GM23338 (cell line): ENCODE results near the gene LDLRAD3.

Source experiments
- CREB1 ChIP-seq: fragments of 250-450 bp; sonication (Bioruptor Pico); IDR thresholded peaks from 2 replicates; pipeline ENCODE4 v1.5.0; 2020; ENCODE audit warnings: low read depth, mild to moderate bottlenecking, moderate library complexity
- EZH2 ChIP-seq: fragments of 200-600 bp; sonication (generic); IDR thresholded peaks from one replicate; pipeline ENCODE4 v1.8.0; 2017; ENCODE audit warnings: antibody characterized with exemption, mild to moderate bottlenecking, low read depth; ENCODE audit not compliant: unreplicated experiment
- EZH2phosphoT487 ChIP-seq: fragments of 200-600 bp; sonication (generic); IDR thresholded peaks from one replicate; pipeline ENCODE4 v1.8.1; 2018; ENCODE audit warnings: antibody characterized with exemption; ENCODE audit not compliant: unreplicated experiment
- JUNB ChIP-seq: IDR thresholded peaks from one replicate; pipeline ENCODE4 v1.6.1; 2016; ENCODE audit warnings: antibody characterized with exemption; ENCODE audit not compliant: unreplicated experiment
- ZNF114 ChIP-seq: fragments of 250-450 bp; sonication (Bioruptor Pico); IDR thresholded peaks from 2 replicates; pipeline ENCODE4 v1.5.0; 2020; ENCODE audit warnings: mild to moderate bottlenecking, moderate library complexity
- TF ChIP-seq, protein P1 (sequence below), 2 experiments: fragments of 200-600 bp in 1 of 2; sonication (generic) in 1 of 2; conservative IDR thresholded peaks; 2 replicates each; pipeline versions ENCODE4 v1.5.1 to v1.6.1; 2016 to 2017; ENCODE audit warnings: antibody characterized with exemption in 2 of 2, low read depth in 2 of 2, mild to moderate bottlenecking in 2 of 2, moderate library complexity in 1 of 2
- TF ChIP-seq, protein P2 (sequence below): fragments of 250-450 bp; sonication (Bioruptor Pico); IDR thresholded peaks from 2 replicates; pipeline ENCODE4 v1.5.0; 2020; ENCODE audit warnings: mild to moderate bottlenecking, moderate library complexity
- TF ChIP-seq, protein P3 (sequence below): IDR thresholded peaks from one replicate; pipeline ENCODE4 v1.6.1; 2018; ENCODE audit warnings: antibody characterized with exemption; ENCODE audit not compliant: unreplicated experiment

DNA sequence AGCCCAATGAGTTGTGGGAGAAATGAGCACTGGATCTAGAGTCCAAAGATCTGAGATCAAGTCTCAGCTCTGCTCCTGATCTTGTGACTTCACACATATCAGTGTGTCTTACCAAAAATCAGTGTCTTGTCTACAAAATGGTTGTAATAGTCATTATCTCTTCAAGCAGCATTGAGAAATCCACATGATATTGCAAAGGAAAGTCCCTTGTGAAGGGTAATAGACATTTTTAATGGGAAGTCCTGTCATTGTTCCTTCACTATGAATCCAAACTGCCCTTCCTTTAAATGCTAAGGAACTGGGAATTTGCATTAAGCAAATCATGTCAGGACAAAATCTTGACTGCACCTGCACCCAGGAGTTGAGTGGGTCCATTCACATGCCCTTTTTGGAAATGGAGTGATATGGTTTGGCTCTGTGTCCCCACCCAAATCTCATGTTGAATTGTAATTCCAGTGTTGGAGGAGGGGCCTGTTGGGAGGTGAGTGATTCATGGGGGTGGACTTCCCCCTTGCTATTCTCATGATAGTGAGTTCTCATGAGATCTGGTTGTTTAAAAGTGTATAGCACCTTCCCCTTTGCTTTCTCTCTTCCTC lies 294.3 kb downstream of the LDLRAD3 start:
- TF ChIP-seq, protein P1, sequence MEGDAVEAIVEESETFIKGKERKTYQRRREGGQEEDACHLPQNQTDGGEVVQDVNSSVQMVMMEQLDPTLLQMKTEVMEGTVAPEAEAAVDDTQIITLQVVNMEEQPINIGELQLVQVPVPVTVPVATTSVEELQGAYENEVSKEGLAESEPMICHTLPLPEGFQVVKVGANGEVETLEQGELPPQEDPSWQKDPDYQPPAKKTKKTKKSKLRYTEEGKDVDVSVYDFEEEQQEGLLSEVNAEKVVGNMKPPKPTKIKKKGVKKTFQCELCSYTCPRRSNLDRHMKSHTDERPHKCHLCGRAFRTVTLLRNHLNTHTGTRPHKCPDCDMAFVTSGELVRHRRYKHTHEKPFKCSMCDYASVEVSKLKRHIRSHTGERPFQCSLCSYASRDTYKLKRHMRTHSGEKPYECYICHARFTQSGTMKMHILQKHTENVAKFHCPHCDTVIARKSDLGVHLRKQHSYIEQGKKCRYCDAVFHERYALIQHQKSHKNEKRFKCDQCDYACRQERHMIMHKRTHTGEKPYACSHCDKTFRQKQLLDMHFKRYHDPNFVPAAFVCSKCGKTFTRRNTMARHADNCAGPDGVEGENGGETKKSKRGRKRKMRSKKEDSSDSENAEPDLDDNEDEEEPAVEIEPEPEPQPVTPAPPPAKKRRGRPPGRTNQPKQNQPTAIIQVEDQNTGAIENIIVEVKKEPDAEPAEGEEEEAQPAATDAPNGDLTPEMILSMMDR (conservative IDR thresholded peaks at IDR 0.05; ENCODE audit: low read depth in 2 of 2), result no peak
- TF ChIP-seq, protein P2, sequence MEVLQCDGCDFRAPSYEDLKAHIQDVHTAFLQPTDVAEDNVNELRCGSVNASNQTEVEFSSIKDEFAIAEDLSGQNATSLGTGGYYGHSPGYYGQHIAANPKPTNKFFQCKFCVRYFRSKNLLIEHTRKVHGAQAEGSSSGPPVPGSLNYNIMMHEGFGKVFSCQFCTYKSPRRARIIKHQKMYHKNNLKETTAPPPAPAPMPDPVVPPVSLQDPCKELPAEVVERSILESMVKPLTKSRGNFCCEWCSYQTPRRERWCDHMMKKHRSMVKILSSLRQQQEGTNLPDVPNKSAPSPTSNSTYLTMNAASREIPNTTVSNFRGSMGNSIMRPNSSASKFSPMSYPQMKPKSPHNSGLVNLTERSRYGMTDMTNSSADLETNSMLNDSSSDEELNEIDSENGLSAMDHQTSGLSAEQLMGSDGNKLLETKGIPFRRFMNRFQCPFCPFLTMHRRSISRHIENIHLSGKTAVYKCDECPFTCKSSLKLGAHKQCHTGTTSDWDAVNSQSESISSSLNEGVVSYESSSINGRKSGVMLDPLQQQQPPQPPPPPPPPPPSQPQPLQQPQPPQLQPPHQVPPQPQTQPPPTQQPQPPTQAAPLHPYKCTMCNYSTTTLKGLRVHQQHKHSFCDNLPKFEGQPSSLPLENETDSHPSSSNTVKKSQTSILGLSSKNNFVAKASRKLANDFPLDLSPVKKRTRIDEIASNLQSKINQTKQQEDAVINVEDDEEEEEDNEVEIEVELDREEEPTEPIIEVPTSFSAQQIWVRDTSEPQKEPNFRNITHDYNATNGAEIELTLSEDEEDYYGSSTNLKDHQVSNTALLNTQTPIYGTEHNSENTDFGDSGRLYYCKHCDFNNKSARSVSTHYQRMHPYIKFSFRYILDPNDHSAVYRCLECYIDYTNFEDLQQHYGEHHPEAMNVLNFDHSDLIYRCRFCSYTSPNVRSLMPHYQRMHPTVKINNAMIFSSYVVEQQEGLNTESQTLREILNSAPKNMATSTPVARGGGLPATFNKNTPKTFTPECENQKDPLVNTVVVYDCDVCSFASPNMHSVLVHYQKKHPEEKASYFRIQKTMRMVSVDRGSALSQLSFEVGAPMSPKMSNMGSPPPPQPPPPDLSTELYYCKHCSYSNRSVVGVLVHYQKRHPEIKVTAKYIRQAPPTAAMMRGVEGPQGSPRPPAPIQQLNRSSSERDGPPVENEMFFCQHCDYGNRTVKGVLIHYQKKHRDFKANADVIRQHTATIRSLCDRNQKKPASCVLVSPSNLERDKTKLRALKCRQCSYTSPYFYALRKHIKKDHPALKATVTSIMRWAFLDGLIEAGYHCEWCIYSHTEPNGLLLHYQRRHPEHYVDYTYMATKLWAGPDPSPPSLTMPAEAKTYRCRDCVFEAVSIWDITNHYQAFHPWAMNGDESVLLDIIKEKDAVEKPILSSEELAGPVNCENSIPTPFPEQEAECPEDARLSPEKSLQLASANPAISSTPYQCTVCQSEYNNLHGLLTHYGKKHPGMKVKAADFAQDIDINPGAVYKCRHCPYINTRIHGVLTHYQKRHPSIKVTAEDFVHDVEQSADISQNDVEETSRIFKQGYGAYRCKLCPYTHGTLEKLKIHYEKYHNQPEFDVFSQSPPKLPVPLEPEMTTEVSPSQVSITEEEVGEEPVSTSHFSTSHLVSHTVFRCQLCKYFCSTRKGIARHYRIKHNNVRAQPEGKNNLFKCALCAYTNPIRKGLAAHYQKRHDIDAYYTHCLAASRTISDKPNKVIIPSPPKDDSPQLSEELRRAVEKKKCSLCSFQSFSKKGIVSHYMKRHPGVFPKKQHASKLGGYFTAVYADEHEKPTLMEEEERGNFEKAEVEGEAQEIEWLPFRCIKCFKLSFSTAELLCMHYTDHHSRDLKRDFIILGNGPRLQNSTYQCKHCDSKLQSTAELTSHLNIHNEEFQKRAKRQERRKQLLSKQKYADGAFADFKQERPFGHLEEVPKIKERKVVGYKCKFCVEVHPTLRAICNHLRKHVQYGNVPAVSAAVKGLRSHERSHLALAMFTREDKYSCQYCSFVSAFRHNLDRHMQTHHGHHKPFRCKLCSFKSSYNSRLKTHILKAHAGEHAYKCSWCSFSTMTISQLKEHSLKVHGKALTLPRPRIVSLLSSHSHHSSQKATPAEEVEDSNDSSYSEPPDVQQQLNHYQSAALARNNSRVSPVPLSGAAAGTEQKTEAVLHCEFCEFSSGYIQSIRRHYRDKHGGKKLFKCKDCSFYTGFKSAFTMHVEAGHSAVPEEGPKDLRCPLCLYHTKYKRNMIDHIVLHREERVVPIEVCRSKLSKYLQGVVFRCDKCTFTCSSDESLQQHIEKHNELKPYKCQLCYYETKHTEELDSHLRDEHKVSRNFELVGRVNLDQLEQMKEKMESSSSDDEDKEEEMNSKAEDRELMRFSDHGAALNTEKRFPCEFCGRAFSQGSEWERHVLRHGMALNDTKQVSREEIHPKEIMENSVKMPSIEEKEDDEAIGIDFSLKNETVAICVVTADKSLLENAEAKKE (CRISPR knock-in tag), result no peak
- TF ChIP-seq EZH2phosphoT487, result no peak
- TF ChIP-seq, protein P3, sequence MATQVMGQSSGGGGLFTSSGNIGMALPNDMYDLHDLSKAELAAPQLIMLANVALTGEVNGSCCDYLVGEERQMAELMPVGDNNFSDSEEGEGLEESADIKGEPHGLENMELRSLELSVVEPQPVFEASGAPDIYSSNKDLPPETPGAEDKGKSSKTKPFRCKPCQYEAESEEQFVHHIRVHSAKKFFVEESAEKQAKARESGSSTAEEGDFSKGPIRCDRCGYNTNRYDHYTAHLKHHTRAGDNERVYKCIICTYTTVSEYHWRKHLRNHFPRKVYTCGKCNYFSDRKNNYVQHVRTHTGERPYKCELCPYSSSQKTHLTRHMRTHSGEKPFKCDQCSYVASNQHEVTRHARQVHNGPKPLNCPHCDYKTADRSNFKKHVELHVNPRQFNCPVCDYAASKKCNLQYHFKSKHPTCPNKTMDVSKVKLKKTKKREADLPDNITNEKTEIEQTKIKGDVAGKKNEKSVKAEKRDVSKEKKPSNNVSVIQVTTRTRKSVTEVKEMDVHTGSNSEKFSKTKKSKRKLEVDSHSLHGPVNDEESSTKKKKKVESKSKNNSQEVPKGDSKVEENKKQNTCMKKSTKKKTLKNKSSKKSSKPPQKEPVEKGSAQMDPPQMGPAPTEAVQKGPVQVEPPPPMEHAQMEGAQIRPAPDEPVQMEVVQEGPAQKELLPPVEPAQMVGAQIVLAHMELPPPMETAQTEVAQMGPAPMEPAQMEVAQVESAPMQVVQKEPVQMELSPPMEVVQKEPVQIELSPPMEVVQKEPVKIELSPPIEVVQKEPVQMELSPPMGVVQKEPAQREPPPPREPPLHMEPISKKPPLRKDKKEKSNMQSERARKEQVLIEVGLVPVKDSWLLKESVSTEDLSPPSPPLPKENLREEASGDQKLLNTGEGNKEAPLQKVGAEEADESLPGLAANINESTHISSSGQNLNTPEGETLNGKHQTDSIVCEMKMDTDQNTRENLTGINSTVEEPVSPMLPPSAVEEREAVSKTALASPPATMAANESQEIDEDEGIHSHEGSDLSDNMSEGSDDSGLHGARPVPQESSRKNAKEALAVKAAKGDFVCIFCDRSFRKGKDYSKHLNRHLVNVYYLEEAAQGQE, result no peak
- no peak for TF ChIP-seq JUNB
- TF ChIP-seq ZNF114 (CRISPR knock-in tag), result no peak
- TF ChIP-seq CREB1 (CRISPR knock-in tag), result no peak
- TF ChIP-seq EZH2, result no peak
